Heart right ventricle (tissue), 16 donors: ENCODE data around the gene BABAM2. TPM values are rescaled to one million over a fixed set of nuclear protein-coding genes. Genes with fewer than 3 reads are reported as not detected.

Source experiments
- ATAC-seq, 8 donors: fragments of 200-7000 bp; cut with Tn5 transposase; one replicate each; pipeline ENCODE4 v1.9.1; 2020; ENCODE audit warnings: mild to moderate bottlenecking in 8 of 8, moderate library complexity in 8 of 8, moderate number of reproducible peaks in 1 of 8
- DNase-seq, 2 donors: peaks; one replicate each; pipeline ENCODE4 v3.0.0-alpha.2; 2020
- H3K27ac ChIP-seq, 10 donors: fragments of 200-600 bp; sonication (generic) in 2 of 10; one replicate each; pipeline versions ENCODE4 v1.5.0 to v1.8.0; 2020 to 2022; ENCODE audit warnings: mild to moderate bottlenecking in 3 of 10
- H3K27me3 ChIP-seq, 7 donors: fragments of 200-600 bp; one replicate each; pipeline ENCODE4 v1.8.0; 2021 to 2022; ENCODE audit warnings: mild to moderate bottlenecking in 2 of 7
- H3K36me3 ChIP-seq, 9 donors: fragments of 200-600 bp; sonication (generic) in 1 of 9; one replicate each; pipeline versions ENCODE4 v1.5.0 to v1.8.0; 2020 to 2022; ENCODE audit warnings: mild to moderate bottlenecking in 2 of 9
- H3K4me1 ChIP-seq, 9 donors: fragments of 200-600 bp; sonication (generic) in 1 of 9; one replicate each; pipeline versions ENCODE4 v1.5.0 to v1.8.0; 2020 to 2022; ENCODE audit warnings: mild to moderate bottlenecking in 4 of 9
- H3K4me3 ChIP-seq, 10 donors: fragments of 200-600 bp; sonication (generic) in 2 of 10; one replicate each; pipeline versions ENCODE4 v1.5.0 to v1.8.0; 2020 to 2022; ENCODE audit warnings: mild to moderate bottlenecking in 7 of 10, moderate library complexity in 2 of 10
- H3K9me3 ChIP-seq, 11 donors: fragments of 200-600 bp in 10 of 11; sonication (generic) in 2 of 11; one replicate each; pipeline versions ENCODE4 v1.5.0 to v1.8.0; 2013 to 2022; ENCODE audit warnings: mild to moderate bottlenecking in 2 of 11, control low read depth in 1 of 11, moderate library complexity in 1 of 11
- CTCF ChIP-seq, 9 donors: fragments of 200-600 bp; sonication (generic) in 2 of 9; IDR thresholded peaks; one replicate each; pipeline versions ENCODE4 v1.5.0 to v1.8.0; 2021 to 2022; ENCODE audit warnings: antibody characterized with exemption in 9 of 9, mild to moderate bottlenecking in 5 of 9, moderate library complexity in 1 of 9
- WGBS, 2 donors: extraction: QIAGEN DNeasy Blood & Tissue Kit; methylation state at CpG; one replicate each; pipeline ENCODE4 v1.1.7; 2013; ENCODE audit warnings: inconsistent platforms in 1 of 2; 5-methylcytosine and 5-hydroxymethylcytosine counted together
- intact Hi-C, 10 donors: fragments of 100-400 bp; cut with DNase I; formaldehyde crosslinking; loops; one replicate each; pipeline versions ENCODE4 v1.11.1 to v1.14.2; 2022
- polyA plus RNA-seq, 2 donors: library from polyadenylated mRNA; stranded (reverse); fragments of 200-250 nt; gene quantifications; one replicate each; pipeline ENCODE4 v1.2.3, GENCODE V29; 2013
- total RNA-seq, 10 donors: library from RNA; stranded (reverse); fragmentation: NEBNext Ultra II Directional in 3 of 10; extraction: Animal tissue kit (Norgen Biotek cat#: 25700) in 3 of 10; gene quantifications; one replicate each; pipeline versions ENCODE4 v1.2.1 to v1.2.4, GENCODE V29; 2021 to 2023
- donor health status: Arrhythmogenic right ventricular cardiomyopathy.
- donor health status: ischemic (EF 13 %, LVEDD 7.1; RV severe dilation, severe dysfunction).
- donor health status: healthy with polysubstance abuse.
- donor health status: DM: no; HTN: yes; CAD: no.
- donor health status: DM: no; HTN: no; CAD: no.
- donor health status: ischemic (EF 25% LVEDD 6.9; RV normal size, moderate dysfunction).
- donor health status: ischemic (EF 25% LVEDD 5.7; RV mildly dilated, moderate dysfunction).
- donor health status: healthy.
- donor health status: DM: yes; HTN: yes; CAD: no.
- donor health status: Ischemic cardiomyopathy.
- donor health status: ischemic (EF 35%, LVEDD 5.7; RV mildly dilated, moderate dysfunction).
- donor health status: nonischemic (EF 11% LVEDD 7.7; RV severe dilation, severe dysfunction).
- donor health status: DM: yes; HTN: yes; CAD: no.
- donor health status: PGD.
- donor health status: ischemic (EF 29% LVEDD 5.4; RV normal size, mild dysfunction).
- donor health status: nonischemic (EF 23%, LVEDD 6.1; RV moderate dilation, normal function).

Gene BABAM2
- total and polyA plus RNA-seq, 12 donors = 13.3 to 83.4 (median 65.9) TPM

DNA sequence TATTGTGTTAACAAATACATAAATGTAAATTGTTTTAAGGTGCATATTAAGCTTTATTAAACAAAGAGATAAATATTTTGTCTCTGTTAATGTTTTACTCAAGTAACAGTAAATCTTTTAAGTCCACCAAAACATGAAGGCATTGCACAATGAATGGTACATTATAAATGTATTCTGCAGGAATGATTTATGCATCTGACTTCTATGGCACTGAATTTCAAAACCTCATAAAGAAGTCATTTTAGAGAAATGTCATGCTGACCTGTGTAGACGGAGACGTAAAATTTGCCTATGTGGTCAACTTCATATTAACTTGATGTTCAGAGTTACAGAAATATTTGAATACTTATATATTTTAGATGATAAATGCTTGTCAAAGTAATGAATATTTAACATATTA lies 194.7 kb downstream of the BABAM2 start:
- WGBS, 2 donors = 96 to 99% methylated on average over 2 of the region's 2 CpGs
- Histone ChIP-seq H3K4me3 (no peak overlapping the region), H3K9me3 (no peaks in the 10 kb centered on the region), H3K27me3 (no peaks in the 10 kb centered on the region), H3K36me3 (no peaks in the 10 kb centered on the region), H3K4me1 (peaks cover 0 to 27% (median 8%) of the 10 kb centered on the region in 9 donors), H3K27ac (no peak overlapping the region)
- TF ChIP-seq CTCF (IDR thresholded peaks at IDR 0.05) = no peak
- ATAC-seq = no peak
- intact Hi-C loops = no loop called here
- no peak for DNase-seq

DNA sequence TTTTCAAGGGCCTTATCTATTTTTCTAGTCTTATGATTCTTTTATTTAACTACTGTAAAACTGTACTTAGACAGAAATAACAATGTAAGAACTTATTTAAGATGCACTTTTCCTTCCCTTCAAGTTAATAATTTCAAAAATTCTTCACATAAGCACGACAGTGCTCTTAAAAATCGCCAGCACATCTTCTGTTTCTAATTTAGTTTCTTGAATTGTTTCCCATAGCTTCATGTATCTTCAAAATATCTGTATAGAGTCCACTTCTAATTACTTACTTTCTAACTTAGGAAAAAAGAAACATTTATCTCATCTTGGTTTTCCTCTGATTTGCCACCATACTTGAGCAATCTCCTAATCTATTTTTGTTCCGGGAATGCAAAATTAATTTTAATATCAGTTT lies 196.1 kb downstream of the BABAM2 start:
- no peaks in the 10 kb centered on the region for H3K36me3 ChIP-seq
- 79 to 87% methylated on average over 3 of the region's 3 CpGs for WGBS, 2 donors
- intact Hi-C loops = no loop called here
- no peak for ATAC-seq
- H3K9me3 ChIP-seq = no peaks in the 10 kb centered on the region
- TF ChIP-seq CTCF (IDR thresholded peaks at IDR 0.05) = no peak
- no peak overlapping the region for H3K27ac ChIP-seq
- H3K4me1 ChIP-seq = peaks cover 0 to 13% (median 0%) of the 10 kb centered on the region in 9 donors
- H3K4me3 ChIP-seq = no peak overlapping the region
- DNase-seq = no peak
- H3K27me3 ChIP-seq = no peaks in the 10 kb centered on the region

DNA sequence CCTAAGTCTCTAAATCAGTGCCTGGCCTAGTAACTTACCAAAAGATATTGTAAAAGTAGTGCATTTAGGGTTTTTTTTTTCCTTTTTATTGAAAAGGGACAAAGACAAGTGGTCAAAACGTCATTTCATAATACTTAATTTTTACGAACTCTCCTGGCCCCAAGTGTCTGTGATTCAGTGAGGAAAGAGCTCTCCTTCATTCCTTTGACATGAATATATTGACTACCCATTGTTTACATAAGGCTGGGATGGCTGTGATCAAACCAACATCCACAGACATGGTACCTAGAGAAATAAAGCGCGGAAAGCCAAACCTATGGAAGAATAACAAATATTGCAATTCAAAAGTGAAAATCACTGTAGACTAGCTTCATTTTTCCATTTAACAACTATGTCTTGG lies 198.4 kb downstream of the BABAM2 start:
- Histone ChIP-seq H3K4me3 (no peak overlapping the region), H3K27me3 (no peaks in the 10 kb centered on the region), H3K36me3 (no peaks in the 10 kb centered on the region), H3K9me3 (no peaks in the 10 kb centered on the region), H3K27ac (no peak overlapping the region), H3K4me1 (peaks cover 0 to 11% (median 5%) of the 10 kb centered on the region in 9 donors)
- WGBS, 2 donors = 83 to 96% methylated on average over 4 of the region's 4 CpGs
- no peak for ATAC-seq
- intact Hi-C loops = no loop called here
- no peak for DNase-seq
- TF ChIP-seq CTCF (IDR thresholded peaks at IDR 0.05) = no peak

DNA sequence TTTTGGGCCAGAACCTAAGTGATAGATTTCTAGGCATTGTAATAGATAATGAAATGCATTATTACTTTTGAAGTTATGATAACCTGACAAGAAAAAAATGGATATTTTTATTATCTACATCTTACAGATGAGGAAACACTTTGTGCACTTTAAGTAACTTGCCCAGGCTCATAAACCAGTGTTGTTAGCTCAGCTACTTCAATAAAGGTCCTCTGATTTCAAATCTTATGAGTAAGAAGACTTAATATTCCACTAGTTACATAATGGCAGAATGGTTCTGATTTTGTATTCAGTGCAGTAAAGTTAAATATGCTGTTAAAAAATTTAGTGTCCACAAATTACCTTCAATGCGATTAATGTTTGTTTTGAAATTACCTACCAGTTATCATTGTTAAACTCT lies 199.0 kb downstream of the BABAM2 start:
- 97 to 99% methylated on average over 1 of the region's 1 CpG for WGBS, 2 donors
- DNase-seq (no peak), ATAC-seq (no peak)
- no peak overlapping the region for H3K27ac ChIP-seq
- peaks cover 0 to 16% (median 5%) of the 10 kb centered on the region in 9 donors for H3K4me1 ChIP-seq
- H3K4me3 ChIP-seq = no peak overlapping the region
- TF ChIP-seq CTCF (IDR thresholded peaks at IDR 0.05) = no peak
- no peaks in the 10 kb centered on the region for H3K9me3 ChIP-seq
- intact Hi-C loops = no loop called here
- H3K36me3 ChIP-seq = no peaks in the 10 kb centered on the region
- H3K27me3 ChIP-seq = no peaks in the 10 kb centered on the region
